CD4-positive, alpha-beta T cell (primary cell): ENCODE data around the gene FGGY. TPM values are rescaled to one million over a fixed set of nuclear protein-coding genes. Genes with fewer than 3 reads are reported as not detected.

ENCODE experiments used
- ATAC-seq: fragments of 200-7000 bp; cut with Tn5 transposase; one replicate; pipeline ENCODE4 v1.10.0; 2022; ENCODE audit warnings: mild to moderate bottlenecking; ENCODE audit not compliant: poor library complexity
- CTCF ChIA-PET: fragments of 350-600 bp; sonication (Branson Sonifier 250); formaldehyde crosslinking; loops from one replicate; lab custom pipeline; 2021; ENCODE audit warnings: antibody characterized with exemption, inconsistent platforms; lab: Charles Lee
- POLR2A ChIA-PET: fragments of 350-600 bp; sonication (Branson Sonifier 250); formaldehyde crosslinking; loops from one replicate; lab custom pipeline; 2021; ENCODE audit warnings: antibody characterized with exemption, inconsistent platforms; lab: Charles Lee
- DNase-seq, 14 experiments: peaks; one replicate each; pipeline ENCODE4 v3.0.0-alpha.2; 2013 to 2020; ENCODE audit warnings: mixed read lengths in 2 of 14
- H3K27ac ChIP-seq, 2 donors: one replicate each; pipeline versions ENCODE4 v1.5.1 to v1.7.0; 2013; ENCODE audit warnings: low read length in 2 of 2, low read depth in 1 of 2, mild to moderate bottlenecking in 1 of 2
- H3K27me3 ChIP-seq, 2 experiments: 1 replicate in 1 of 2; 2 replicates in 1 of 2; pipeline versions ENCODE4 v1.6.1 to v1.7.0; 2013; ENCODE audit warnings: low read length in 2 of 2, control low read depth in 1 of 2, mild to moderate bottlenecking in 1 of 2, moderate library complexity in 1 of 2; ENCODE audit not compliant: insufficient read depth in 2 of 2, control insufficient read depth in 1 of 2
- H3K36me3 ChIP-seq: one replicate; pipeline ENCODE4 v1.6.1; 2013; ENCODE audit warnings: low read length, control low read depth; ENCODE audit not compliant: insufficient read depth
- H3K4me1 ChIP-seq: one replicate; pipeline ENCODE4 v1.6.1; 2013; ENCODE audit warnings: low read length, control low read depth; ENCODE audit not compliant: insufficient read depth
- H3K4me3 ChIP-seq: one replicate; pipeline ENCODE4 v1.5.1; 2013; ENCODE audit warnings: mild to moderate bottlenecking, low read length, moderate library complexity
- H3K9me3 ChIP-seq, 2 experiments: 1 replicate in 1 of 2; 2 replicates in 1 of 2; pipeline versions ENCODE4 v1.6.1 to v1.7.0; 2013; ENCODE audit warnings: low read length in 2 of 2, mild to moderate bottlenecking in 2 of 2, control low read depth in 1 of 2, moderate library complexity in 1 of 2; ENCODE audit not compliant: control insufficient read depth in 1 of 2, insufficient read depth in 1 of 2
- H3K27ac Mint-ChIP-seq: one replicate; pipeline ENCODE4 v1.8.0; 2020; ENCODE audit warnings: mixed read lengths
- H3K27me3 Mint-ChIP-seq: one replicate; pipeline ENCODE4 v1.8.0; 2021; ENCODE audit warnings: mixed read lengths
- H3K36me3 Mint-ChIP-seq: one replicate; pipeline ENCODE4 v1.8.0; 2021; ENCODE audit warnings: low read depth, mixed read lengths
- H3K4me1 Mint-ChIP-seq: one replicate; pipeline ENCODE4 v1.8.0; 2021; ENCODE audit warnings: low read depth, mixed read lengths
- H3K4me3 Mint-ChIP-seq: one replicate; pipeline ENCODE4 v1.8.0; 2020; ENCODE audit warnings: mild to moderate bottlenecking, mixed read lengths
- H3K9me3 Mint-ChIP-seq: one replicate; pipeline ENCODE4 v1.8.0; 2020; ENCODE audit warnings: mixed read lengths
- CTCF ChIP-seq: fragments of 200-600 bp; IDR thresholded peaks from one replicate; pipeline ENCODE4 v1.8.0; 2022; ENCODE audit warnings: antibody characterized with exemption, mild to moderate bottlenecking
- intact Hi-C, 2 experiments: fragments of 100-400 bp; cut with DNase I in 1 of 2; cut with micrococcal nuclease in 1 of 2; formaldehyde crosslinking; loops; one replicate each; pipeline versions ENCODE4 v1.15.1 to v1.9.0; 2023 to 2025; cut with DNase I, micrococcal nuclease
- total RNA-seq, 174 experiments: library from RNA in 2 of 174; stranded (reverse) in 2 of 174; gene quantifications; one replicate each; pipeline ENCODE4 v1.2.3 and lab custom pipeline; 2021 to 2026

The FGGY gene
- total RNA-seq, 2 experiments from 2014 or later = 9.5 to 10.0 TPM

GRCh38 chr1:59317780-59318179 lies 20.9 kb downstream of the FGGY start:
- Mint-ChIP-seq H3K27ac (no peak overlapping the region), H3K27me3 (no peaks in the 10 kb centered on the region), H3K4me3 (no peak overlapping the region), H3K4me1 (no peaks in the 10 kb centered on the region), H3K36me3 (no peaks in the 10 kb centered on the region), H3K9me3 (no peaks in the 10 kb centered on the region)
- no peak for TF ChIP-seq CTCF
- ATAC-seq (no peak), DNase-seq (no peak)
- intact Hi-C loops = no loop called here
- CTCF ChIA-PET = no interaction called here
- Histone ChIP-seq H3K4me3 (no peak overlapping the region), H3K9me3 (no peaks in the 10 kb centered on the region), H3K27me3 (no peaks in the 10 kb centered on the region), H3K27ac (no peak overlapping the region), H3K4me1 (no peaks in the 10 kb centered on the region), H3K36me3 (no peaks in the 10 kb centered on the region)
- POLR2A ChIA-PET = no interaction called here

- Histone ChIP-seq H3K36me3 (no peaks in the 10 kb centered on the region), H3K9me3 (no peaks in the 10 kb centered on the region), H3K27ac (no peak overlapping the region), H3K27me3 (no peaks in the 10 kb centered on the region), H3K4me3 (no peak overlapping the region), H3K4me1 (no peaks in the 10 kb centered on the region)
- TF ChIP-seq CTCF = no peak
- intact Hi-C loops = no loop called here
- H3K9me3 Mint-ChIP-seq = no peaks in the 10 kb centered on the region
- DNase-seq = no peak
- H3K27ac Mint-ChIP-seq = no peak overlapping the region
- H3K4me1 Mint-ChIP-seq = no peaks in the 10 kb centered on the region
- no peak overlapping the region for H3K4me3 Mint-ChIP-seq
- ChIA-PET POLR2A (no interaction called here), CTCF (no interaction called here)
- no peaks in the 10 kb centered on the region for H3K27me3 Mint-ChIP-seq
- no peak for ATAC-seq
- H3K36me3 Mint-ChIP-seq = no peaks in the 10 kb centered on the region
These were observed 21.5 kb downstream of the FGGY start for GRCh38 chr1:59318271-59318860.

- ChIA-PET POLR2A (no interaction called here), CTCF (no interaction called here)
- Mint-ChIP-seq H3K4me3 (no peak overlapping the region), H3K9me3 (peaks cover 3% of the 10 kb centered on the region), H3K4me1 (no peaks in the 10 kb centered on the region), H3K27me3 (no peaks in the 10 kb centered on the region), H3K27ac (no peak overlapping the region), H3K36me3 (no peaks in the 10 kb centered on the region)
- DNase-seq = no peak
- H3K27ac ChIP-seq = no peak overlapping the region
- H3K27me3 ChIP-seq = no peaks in the 10 kb centered on the region
- no peaks in the 10 kb centered on the region for H3K36me3 ChIP-seq
- no peak for ATAC-seq
- no peak for TF ChIP-seq CTCF
- peaks cover 0 to 4% of the 10 kb centered on the region in 2 experiments for H3K9me3 ChIP-seq
- H3K4me1 ChIP-seq = no peaks in the 10 kb centered on the region
- intact Hi-C loops = no loop called here
- H3K4me3 ChIP-seq = no peak overlapping the region
These were observed 25.5 kb downstream of the FGGY start for GRCh38 chr1:59322394-59322793.
